GM18873 (cell line): ENCODE measurements around the gene TPRA1.

Experiments used
- ATAC-seq: cut with Tn5 transposase; IDR thresholded peaks from one replicate; pipeline ENCODE4 v1.9.1; 2021; ENCODE audit warnings: mild to moderate bottlenecking, moderate library complexity, moderate number of reproducible peaks; ENCODE audit not compliant: unreplicated experiment, low FRiP score

Gene TPRA1

GRCh38 chr3:127593178-127593577, 2.6 kb upstream of the TPRA1 start:
- no peak for ATAC-seq

DNA sequence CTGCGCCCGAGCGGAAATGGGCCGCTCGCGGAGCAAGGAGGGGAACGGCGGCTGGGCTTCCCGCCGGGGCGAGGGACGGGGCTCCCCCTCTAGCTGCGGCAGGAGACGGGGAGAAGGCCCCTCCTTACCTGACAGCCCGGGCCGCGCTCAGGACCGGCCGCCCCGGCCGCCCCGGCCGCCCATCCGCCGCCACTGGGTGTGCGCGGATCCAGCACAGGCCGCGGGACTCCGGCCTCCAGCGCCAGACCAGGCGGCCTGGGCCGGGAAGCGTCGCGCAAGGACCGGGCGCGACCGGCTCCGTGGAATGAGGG, 296 bp downstream of the TPRA1 start:
- peak; percentile 12 for ATAC-seq

DNA sequence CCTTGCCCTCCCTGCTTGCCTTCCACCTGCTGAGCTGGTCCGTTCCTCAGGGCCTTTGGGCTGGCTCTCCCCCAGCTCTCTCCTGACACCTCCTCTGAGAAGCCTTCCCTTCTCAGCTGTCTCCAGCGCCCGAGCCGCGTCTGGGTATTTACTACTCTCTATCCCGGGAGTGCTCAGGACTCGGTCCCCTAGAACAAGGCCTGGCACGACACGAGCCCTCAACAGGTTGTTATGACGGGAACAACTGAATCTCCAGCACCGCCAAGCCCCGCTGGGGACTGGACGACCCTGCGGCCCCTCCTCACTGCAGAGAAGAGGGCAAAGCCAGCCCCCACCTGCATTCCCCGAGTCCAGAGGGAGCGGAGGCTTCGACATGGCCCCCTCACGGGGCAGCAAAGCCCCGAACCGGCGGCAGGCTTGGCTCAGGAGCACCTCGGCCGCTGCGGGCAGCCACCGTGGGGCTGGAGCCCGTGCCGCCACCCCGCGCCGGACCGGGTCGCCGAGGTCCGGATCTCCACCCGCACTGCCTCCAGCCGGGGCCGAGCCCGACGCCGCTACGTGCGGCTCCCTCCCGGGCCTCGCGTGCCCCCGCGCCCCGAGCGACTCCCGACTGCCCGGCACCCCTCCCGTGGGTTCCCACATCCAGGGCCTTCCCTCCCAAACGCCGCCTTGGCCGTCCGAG, 792 bp downstream of the TPRA1 start:
- peak; percentile 2 for ATAC-seq

- ATAC-seq, result no peak
Observed at GRCh38 chr3:127588806-127589577, 1.5 kb downstream of the TPRA1 start.

DNA sequence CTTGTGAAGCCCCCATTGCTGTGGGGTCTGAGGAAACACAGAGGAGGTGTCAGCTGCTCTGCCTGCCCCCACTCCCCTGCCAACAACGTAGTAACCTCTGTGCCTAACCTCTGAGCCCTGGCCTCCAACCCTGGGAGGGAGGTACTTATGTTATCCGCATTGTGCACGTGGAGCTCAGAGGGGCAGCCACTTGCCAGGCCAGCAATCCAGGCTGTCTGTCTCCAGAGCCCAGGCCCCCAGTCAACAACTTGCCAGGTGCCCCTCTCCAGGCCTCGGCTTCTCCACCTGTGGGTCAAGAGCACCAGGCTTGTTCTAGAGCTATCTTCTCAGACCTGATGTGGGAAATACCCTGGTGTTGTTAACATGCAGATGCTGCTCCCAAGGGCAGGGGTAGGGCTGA, 2.7 kb downstream of the TPRA1 start:
- no peak for ATAC-seq

DNA sequence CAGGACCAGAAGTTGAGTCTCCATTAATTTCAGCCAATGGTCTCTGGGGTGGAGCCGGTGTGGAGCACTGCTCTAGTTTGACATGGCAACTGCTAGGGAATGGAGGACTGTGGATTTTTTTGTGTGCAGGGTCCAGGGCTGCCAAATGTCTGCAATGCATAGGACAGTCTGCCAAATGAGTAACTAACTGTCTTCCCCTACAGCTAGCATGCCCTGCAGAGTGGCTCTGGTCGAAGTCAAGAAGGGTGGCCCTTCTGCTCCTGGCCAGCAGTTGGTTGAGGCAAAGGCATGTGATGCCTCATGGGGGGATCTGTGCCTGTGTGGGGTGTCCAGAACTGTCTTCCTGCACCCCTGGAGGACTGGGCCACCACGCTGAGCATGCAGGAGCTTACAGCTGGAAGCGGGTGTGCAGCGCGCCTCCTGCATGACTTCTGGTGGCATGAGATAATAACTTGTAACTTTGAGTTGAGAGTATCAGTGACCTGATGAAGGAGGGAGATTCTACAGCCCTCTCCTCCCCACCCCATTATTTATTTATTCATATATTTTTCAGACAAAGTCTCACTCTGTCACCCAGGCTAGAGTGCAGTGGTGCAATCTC, 4.6 kb downstream of the TPRA1 start:
- no peak for ATAC-seq

DNA sequence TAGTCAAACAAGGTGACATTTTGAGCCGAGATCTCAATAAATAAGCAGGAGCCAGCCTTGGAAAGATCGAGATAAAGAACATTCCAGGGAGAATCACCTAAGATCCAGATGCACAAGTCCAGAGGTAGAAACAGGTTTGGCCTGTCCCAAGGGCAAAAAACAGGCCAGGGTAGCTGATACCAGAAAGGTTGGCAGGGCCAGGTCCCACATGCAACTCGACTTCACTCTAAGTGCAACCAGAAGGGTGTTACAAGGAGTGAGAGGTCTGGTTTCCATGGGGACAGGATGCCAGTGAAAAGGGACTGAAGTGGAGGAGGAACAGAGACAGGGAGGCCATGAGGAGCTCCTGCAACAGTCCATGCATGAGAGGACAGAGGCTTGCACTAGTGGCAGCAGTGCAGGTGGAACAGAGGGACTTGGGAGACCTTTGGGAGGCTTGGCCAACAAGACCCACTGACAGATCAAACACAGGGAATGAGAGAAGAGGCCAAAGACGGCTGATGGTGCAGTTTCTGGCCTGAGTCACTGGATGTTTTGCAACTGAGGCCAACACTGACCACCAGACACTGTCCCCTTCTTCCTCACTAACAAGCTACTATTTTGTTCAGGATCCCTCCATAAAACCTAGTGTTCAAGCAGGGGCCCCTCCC, 5.2 kb downstream of the TPRA1 start:
- no peak for ATAC-seq

- no peak for ATAC-seq
Observed at GRCh38 chr3:127584734-127585133, 5.8 kb downstream of the TPRA1 start.

GRCh38 chr3:127580327-127581060, 10.0 kb downstream of the TPRA1 start:
- ATAC-seq, result no peak

DNA sequence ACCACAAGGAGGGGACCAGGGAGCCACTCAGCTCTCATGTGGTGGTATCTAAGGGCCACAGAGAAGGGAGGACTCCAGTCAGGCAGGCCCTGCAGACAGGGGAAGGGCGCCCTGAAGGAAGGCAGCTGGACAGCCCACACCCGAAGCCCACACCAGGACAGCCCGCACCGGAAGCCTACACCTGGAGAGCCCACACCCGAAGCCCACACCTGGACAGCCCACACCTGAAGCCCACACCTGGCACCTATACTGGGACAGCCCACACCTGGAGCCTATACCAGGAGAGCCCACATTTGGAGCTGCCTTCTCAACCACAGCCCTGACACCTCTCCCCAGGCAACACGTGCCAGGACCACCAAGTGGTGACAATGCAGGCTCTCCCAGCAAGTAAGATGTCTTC, 11.7 kb downstream of the TPRA1 start:
- no peak for ATAC-seq

DNA sequence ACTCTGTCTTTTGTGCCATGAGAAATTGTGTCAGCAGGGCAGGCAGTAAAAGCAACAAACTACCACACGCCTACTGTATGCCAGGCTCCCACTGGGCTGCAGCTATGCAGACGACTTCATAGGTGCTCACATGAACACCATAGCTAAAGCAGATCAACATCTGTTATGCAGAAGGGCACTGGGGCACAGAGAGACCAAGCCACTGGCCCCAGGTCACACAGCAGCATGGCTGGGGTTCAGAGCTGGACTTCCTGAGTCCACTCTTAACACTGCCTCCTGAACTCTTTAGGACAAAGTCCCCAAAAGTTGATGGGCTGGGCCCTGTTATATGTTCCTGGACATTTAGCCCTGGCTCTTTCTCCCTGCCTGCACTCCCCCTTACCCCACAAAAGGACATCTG, 12.4 kb downstream of the TPRA1 start:
- ATAC-seq, result no peak

DNA sequence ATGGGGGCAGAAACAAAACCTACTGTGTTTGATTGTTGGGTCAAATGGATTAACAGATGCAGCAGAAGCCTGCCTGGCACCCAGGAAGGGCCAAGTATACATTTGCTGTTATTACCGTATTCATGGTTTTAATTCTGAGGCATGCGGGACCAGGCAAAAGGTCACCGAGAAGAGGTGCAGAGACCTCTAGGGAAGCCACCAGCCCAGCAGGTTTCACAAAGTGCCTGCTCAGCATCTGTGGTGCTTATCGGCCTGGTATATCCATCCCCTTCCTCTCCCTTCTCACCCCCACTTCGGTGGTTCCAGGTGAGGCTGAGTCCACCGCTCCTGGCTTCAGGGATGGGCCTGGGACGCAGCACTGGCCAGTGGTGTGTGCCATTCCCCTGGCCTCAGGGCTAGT, 13.1 kb downstream of the TPRA1 start:
- no peak for ATAC-seq

- no peak for ATAC-seq
Observed at GRCh38 chr3:127574880-127575878, 15.4 kb downstream of the TPRA1 start.

- ATAC-seq, result no peak
Observed at GRCh38 chr3:127573912-127574311, 16.6 kb downstream of the TPRA1 start.

DNA sequence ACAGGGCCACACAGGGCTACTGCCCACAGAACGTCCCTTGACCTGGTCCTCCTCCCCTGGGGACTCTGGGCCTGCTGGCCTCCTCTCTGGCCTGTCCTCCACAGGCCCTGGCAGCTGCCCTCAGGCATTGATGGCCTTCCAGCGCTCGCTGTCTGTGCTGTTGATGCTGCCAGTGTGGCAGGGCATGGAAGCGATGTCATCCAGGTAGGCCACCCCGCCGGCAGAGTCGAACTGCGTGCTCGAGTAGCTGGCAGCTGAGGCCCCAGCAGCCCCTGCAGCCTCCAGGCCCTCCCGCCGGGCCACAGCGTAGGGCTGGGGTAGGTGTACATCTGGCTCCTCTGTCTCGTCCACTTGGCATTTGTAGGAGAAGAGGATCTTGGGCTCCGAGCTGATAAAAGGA, 17.1 kb downstream of the TPRA1 start:
- no peak for ATAC-seq

GRCh38 chr3:127572735-127573134, 17.8 kb downstream of the TPRA1 start:
- ATAC-seq, result no peak

- no peak for ATAC-seq
Observed at GRCh38 chr3:127572186-127572585, 18.3 kb downstream of the TPRA1 start.

GRCh38 chr3:127570520-127570919, 20.0 kb downstream of the TPRA1 start:
- no peak for ATAC-seq

- ATAC-seq, result no peak
Observed at GRCh38 chr3:127569160-127569559, 21.4 kb downstream of the TPRA1 start.

DNA sequence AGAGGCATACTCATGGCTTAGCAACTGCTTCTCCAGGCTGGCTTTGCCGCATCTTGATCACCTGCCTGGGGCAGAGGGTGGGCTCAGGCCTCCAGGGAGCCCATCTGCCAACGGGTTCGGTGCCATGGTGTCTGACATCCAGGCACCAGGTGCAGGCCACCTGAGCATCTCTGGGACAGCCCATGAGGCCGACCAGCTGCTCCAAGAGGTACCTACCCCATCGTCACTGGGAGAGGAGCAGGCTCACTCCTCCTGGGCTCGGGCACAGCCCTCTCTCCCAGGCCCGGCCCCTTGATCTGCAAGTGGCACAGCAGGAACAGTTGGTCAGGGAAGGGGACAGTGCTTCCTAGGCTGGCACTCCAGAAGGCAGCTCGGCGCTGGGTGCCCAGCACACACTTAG, 21.9 kb downstream of the TPRA1 start:
- no peak for ATAC-seq
